CD8-positive, alpha-beta memory T cell (primary cell): ENCODE measurements around the gene CA12. TPM values are rescaled to one million over a fixed set of nuclear protein-coding genes. Genes with fewer than 3 reads are reported as not detected.

Experiments
- polyA plus RNA-seq: library from polyadenylated mRNA; unstranded; fragments of 300-500 nt; fragmentation: Illumina TruSeq; gene quantifications from one replicate; pipeline ENCODE4 v1.2.3, GENCODE V29; 2021
- total RNA-seq, 2 experiments: library from RNA; stranded (reverse); gene quantifications; one replicate each; pipeline ENCODE4 v1.2.3, GENCODE V29; 2021

CA12 gene
- total and polyA plus RNA-seq, 3 experiments from 2014 or later = 0.08 TPM; not detected in 2

Other genes starting within 250 kb of the CA12 start
- 100 to 1,000 TPM; 214 to 221 TPM for gene RPS27L, start 224.4 kb downstream of the CA12 start, total RNA-seq
- gene RPS27L, start 224.4 kb downstream of the CA12 start, polyA plus RNA-seq = 193 TPM
- 100 to 1,000 TPM; 165 to 169 TPM for gene RAB8B, start 192.2 kb downstream of the CA12 start, total RNA-seq
- 52.9 TPM for gene RAB8B, start 192.2 kb downstream of the CA12 start, polyA plus RNA-seq
- gene APH1B, start 104.2 kb downstream of the CA12 start, total RNA-seq = 1 to 10 TPM; 6.7 to 9.2 TPM
- 13.1 TPM for gene APH1B, start 104.2 kb downstream of the CA12 start, polyA plus RNA-seq
- gene USP3, start 122.7 kb upstream of the CA12 start, total RNA-seq = 10 to 100 TPM; 36.6 to 38.0 TPM
- 50.7 TPM for gene USP3, start 122.7 kb upstream of the CA12 start, polyA plus RNA-seq
- gene FBXL22, start 215.5 kb upstream of the CA12 start, total RNA-seq = 1 to 10 TPM in 1 of 2 experiments, under 1 TPM in 1; 0.84 to 1.1 TPM
- gene FBXL22, start 215.5 kb upstream of the CA12 start, polyA plus RNA-seq = 0.97 TPM